ENCODE results near the gene ACAT2.

DNA sequence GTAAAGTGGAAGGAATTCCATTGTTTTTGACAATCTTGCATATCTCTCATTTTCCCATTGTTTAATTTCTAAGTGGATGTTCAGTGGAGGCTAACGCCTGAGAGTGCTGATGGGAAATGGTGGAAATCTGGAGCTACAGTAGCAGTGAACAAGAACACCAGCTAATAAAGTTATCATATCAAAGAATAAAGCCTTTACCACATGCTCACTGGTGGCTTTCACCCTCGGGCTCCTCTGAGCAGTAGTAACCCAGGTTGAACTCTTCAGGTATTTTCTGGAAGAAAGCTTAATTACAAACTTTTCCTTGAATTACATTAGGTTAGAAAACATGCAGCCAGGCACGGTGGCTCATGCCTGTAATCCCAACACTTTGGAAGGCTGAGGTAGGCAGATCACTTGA, 10.4 kb upstream of the ACAT2 start:
- TF ChIP-seq, protein P1, sequence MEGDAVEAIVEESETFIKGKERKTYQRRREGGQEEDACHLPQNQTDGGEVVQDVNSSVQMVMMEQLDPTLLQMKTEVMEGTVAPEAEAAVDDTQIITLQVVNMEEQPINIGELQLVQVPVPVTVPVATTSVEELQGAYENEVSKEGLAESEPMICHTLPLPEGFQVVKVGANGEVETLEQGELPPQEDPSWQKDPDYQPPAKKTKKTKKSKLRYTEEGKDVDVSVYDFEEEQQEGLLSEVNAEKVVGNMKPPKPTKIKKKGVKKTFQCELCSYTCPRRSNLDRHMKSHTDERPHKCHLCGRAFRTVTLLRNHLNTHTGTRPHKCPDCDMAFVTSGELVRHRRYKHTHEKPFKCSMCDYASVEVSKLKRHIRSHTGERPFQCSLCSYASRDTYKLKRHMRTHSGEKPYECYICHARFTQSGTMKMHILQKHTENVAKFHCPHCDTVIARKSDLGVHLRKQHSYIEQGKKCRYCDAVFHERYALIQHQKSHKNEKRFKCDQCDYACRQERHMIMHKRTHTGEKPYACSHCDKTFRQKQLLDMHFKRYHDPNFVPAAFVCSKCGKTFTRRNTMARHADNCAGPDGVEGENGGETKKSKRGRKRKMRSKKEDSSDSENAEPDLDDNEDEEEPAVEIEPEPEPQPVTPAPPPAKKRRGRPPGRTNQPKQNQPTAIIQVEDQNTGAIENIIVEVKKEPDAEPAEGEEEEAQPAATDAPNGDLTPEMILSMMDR (IDR thresholded peaks at IDR 0.05): no peak
- TF ChIP-seq EZH2 (IDR thresholded peaks at IDR 0.05; ENCODE audit: borderline replicate concordance, insufficient read depth, low read depth, low read length, poor library complexity, severe bottlenecking): no peak
